Measurements from ENCODE around the gene AQP9. TPM values are rescaled to one million over a fixed set of nuclear protein-coding genes. Genes with fewer than 3 reads are reported as not detected.

The AQP9 gene
- total RNA-seq, result not detected in 2 replicates

DNA sequence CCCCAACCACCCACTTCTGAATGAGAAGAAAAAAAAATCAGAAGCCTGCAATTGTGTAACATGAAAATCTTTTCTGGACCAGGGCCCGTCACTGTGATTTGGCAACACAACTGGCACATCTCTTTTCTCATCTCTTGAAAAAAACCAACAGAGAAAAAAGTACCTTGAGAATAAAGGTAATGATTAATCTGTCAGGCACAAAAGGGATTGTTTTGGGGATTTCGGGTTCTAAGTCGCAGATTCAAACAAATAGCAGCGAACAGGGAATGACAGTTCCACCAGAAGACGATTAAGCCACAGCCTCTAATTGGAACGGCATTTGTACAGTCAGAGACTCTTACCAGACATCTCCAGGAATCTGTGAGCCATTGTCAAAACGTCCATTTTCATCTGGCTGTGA lies at the start of gene AQP9:
Gene AQP9, plus strand, starts transcription at position 276 of the 400 bp plus-strand sequence. CDS start 185 bp downstream, outside the sequence.

Other genes with a start within 250 kb of the AQP9 start
- 34.0 and 45.0 TPM in 2 replicates for gene ALDH1A2, start 72.7 kb upstream of the AQP9 start, total RNA-seq